HepG2 (cell line): ENCODE measurements around the gene NSD2. TPM values are rescaled to one million over a fixed set of nuclear protein-coding genes. Genes with fewer than 3 reads are reported as not detected.
A peak's percentile ranks its signal among the peaks of the same experiment; 100 is the strongest.

Source experiments
- FOXC1 ChIP-seq: sonication (generic); formaldehyde crosslinking; IDR thresholded peaks from 2 replicates; pipeline ENCODE4 v1.8.0; 2022; ENCODE audit warnings: mild to moderate bottlenecking, missing genetic modification reagents, borderline replicate concordance
- FOXM1 ChIP-seq: sonication (generic); formaldehyde crosslinking; IDR thresholded peaks from 2 replicates; pipeline ENCODE4 v1.5.0; 2020; ENCODE audit warnings: missing genetic modification reagents
- GLI4 ChIP-seq: sonication (generic); formaldehyde crosslinking; IDR thresholded peaks from 2 replicates; pipeline ENCODE4 v1.5.1; 2020; ENCODE audit warnings: missing genetic modification reagents, mild to moderate bottlenecking, moderate library complexity, borderline replicate concordance
- HNF4A ChIP-seq: sonication (generic); formaldehyde crosslinking; IDR thresholded peaks from 2 replicates; pipeline ENCODE4 v1.4.0; 2020; ENCODE audit warnings: missing genetic modification reagents
- HOXA9 ChIP-seq: sonication (generic); formaldehyde crosslinking; IDR thresholded peaks from 2 replicates; pipeline ENCODE4 v1.8.1; 2022; ENCODE audit warnings: missing genetic modification reagents, mild to moderate bottlenecking, moderate library complexity, borderline replicate concordance
- IKZF4 ChIP-seq: sonication (generic); formaldehyde crosslinking; IDR thresholded peaks from 2 replicates; pipeline ENCODE4 v1.5.1; 2020; ENCODE audit warnings: borderline replicate concordance, mild to moderate bottlenecking, low read depth, missing genetic modification reagents; ENCODE audit errors: not compliant biosample characterization
- IRF2 ChIP-seq: IDR thresholded peaks from 2 replicates; pipeline ENCODE4 v1.6.1; 2018; ENCODE audit warnings: missing genetic modification reagents, missing compliant biosample characterization
- KDM5A ChIP-seq: fragments of 200-600 bp; sonication (generic); IDR thresholded peaks from 2 replicates; pipeline ENCODE4 v1.7.0; 2018; ENCODE audit warnings: antibody characterized with exemption, mild to moderate bottlenecking, low read length, borderline replicate concordance
- MAFK ChIP-seq, 2 experiments: IDR thresholded peaks in 1 of 2; conservative IDR thresholded peaks in 1 of 2; 2 replicates each; pipeline ENCODE4 v1.6.1; 2011; ENCODE audit warnings: improper control_type of control experiment in 2 of 2, low read length in 2 of 2
- MAZ ChIP-seq, 2 experiments: sonication (generic) in 1 of 2; formaldehyde crosslinking in 1 of 2; IDR thresholded peaks; 2 replicates each; pipeline versions ENCODE4 v1.5.0 to v1.6.1; 2012 to 2020; ENCODE audit warnings: low read depth in 2 of 2, mild to moderate bottlenecking in 2 of 2, borderline replicate concordance in 1 of 2, improper control_type of control experiment in 1 of 2, low read length in 1 of 2, missing genetic modification reagents in 1 of 2, moderate library complexity in 1 of 2
- MIER3 ChIP-seq: IDR thresholded peaks from 2 replicates; pipeline ENCODE4 v1.6.1; 2016; ENCODE audit warnings: missing compliant biosample characterization, borderline replicate concordance
- PCBP1 ChIP-seq: fragments of 200-400 bp; formaldehyde crosslinking; IDR thresholded peaks from 2 replicates; pipeline ENCODE4 v1.6.1; 2017; ENCODE audit warnings: mild to moderate bottlenecking, low read depth, low read length, borderline replicate concordance
- PRMT3 ChIP-seq: sonication (generic); formaldehyde crosslinking; IDR thresholded peaks from 2 replicates; pipeline ENCODE4 v1.8.1; 2022; ENCODE audit warnings: low read depth, mild to moderate bottlenecking, moderate library complexity, missing genetic modification reagents, borderline replicate concordance
- RBFOX2 ChIP-seq: fragments of 200-400 bp; formaldehyde crosslinking; IDR thresholded peaks from 2 replicates; pipeline ENCODE4 v1.6.1; 2017; ENCODE audit warnings: low read depth, mild to moderate bottlenecking, low read length
- RXRA ChIP-seq: sonication (generic); formaldehyde crosslinking; IDR thresholded peaks from 2 replicates; pipeline ENCODE4 v1.5.1; 2020; ENCODE audit warnings: missing genetic modification reagents
- YEATS4 ChIP-seq: sonication (generic); formaldehyde crosslinking; IDR thresholded peaks from 2 replicates; pipeline ENCODE4 v1.4.0; 2020; ENCODE audit warnings: missing genetic modification reagents, borderline replicate concordance
- ZNF225 ChIP-seq: sonication (generic); formaldehyde crosslinking; IDR thresholded peaks from 2 replicates; pipeline ENCODE4 v1.4.0; 2020; ENCODE audit warnings: mild to moderate bottlenecking, missing genetic modification reagents
- ZNF317 ChIP-seq: sonication (generic); formaldehyde crosslinking; IDR thresholded peaks from 2 replicates; pipeline ENCODE4 v1.5.0; 2020; ENCODE audit warnings: mild to moderate bottlenecking, missing genetic modification reagents
- ZNF678 ChIP-seq: sonication (generic); formaldehyde crosslinking; IDR thresholded peaks from 2 replicates; pipeline ENCODE4 v1.4.0; 2020; ENCODE audit warnings: mild to moderate bottlenecking, missing genetic modification reagents
- ZNF713 ChIP-seq: sonication (generic); formaldehyde crosslinking; IDR thresholded peaks from 2 replicates; pipeline ENCODE4 v1.4.0; 2020; ENCODE audit warnings: mild to moderate bottlenecking, missing genetic modification reagents
- ZNF780A ChIP-seq: sonication (generic); formaldehyde crosslinking; IDR thresholded peaks from 2 replicates; pipeline ENCODE4 v1.8.0; 2022; ENCODE audit warnings: mild to moderate bottlenecking, missing genetic modification reagents, moderate library complexity
- polyA plus RNA-seq, 8 experiments: library from polyadenylated mRNA; depleted of rRNA in 3 of 8; stranded (reverse) in 7 of 8; unstranded in 1 of 8; fragments of >200 nt; fragmentation: Illumina TruSeq in 4 of 8; extraction: Trizol in 4 of 8; gene quantifications; 2 replicates each; pipeline versions ENCODE4 v1.2.1 to v1.2.3, GENCODE V29; 2011 to 2016; ENCODE audit warnings: low read depth in 4 of 8, missing spikeins in 1 of 8, mixed read lengths in 1 of 8; ENCODE audit not compliant: insufficient read depth in 1 of 8
- total RNA-seq, 5 experiments: library from RNA; depleted of rRNA; stranded (reverse); fragments of >200 nt; fragmentation: Illumina TruSeq; extraction: Trizol; gene quantifications; 2 replicates each; pipeline ENCODE4 v1.2.3, GENCODE V29; 2016; ENCODE audit warnings: low read depth in 1 of 5
- TF ChIP-seq, protein P1 (sequence below): sonication (generic); formaldehyde crosslinking; conservative IDR thresholded peaks from 2 replicates; pipeline ENCODE4 v1.5.0; 2020; ENCODE audit warnings: missing genetic modification reagents
- TF ChIP-seq, protein P2 (sequence below): sonication (generic); formaldehyde crosslinking; IDR thresholded peaks from 2 replicates; pipeline ENCODE4 v1.5.1; 2020; ENCODE audit warnings: mild to moderate bottlenecking, moderate library complexity, missing genetic modification reagents
- TF ChIP-seq, protein P3 (sequence below): sonication (generic); formaldehyde crosslinking; IDR thresholded peaks from 2 replicates; pipeline ENCODE4 v1.8.1; 2023; ENCODE audit warnings: missing genetic modification reagents, inconsistent platforms, borderline replicate concordance

NSD2 gene
- total and polyA plus RNA-seq, 2 of the 13 experiments (the other 11 are each of a cell fraction or from before 2014, with no cell fraction given), result 22.0 to 65.9 TPM

DNA sequence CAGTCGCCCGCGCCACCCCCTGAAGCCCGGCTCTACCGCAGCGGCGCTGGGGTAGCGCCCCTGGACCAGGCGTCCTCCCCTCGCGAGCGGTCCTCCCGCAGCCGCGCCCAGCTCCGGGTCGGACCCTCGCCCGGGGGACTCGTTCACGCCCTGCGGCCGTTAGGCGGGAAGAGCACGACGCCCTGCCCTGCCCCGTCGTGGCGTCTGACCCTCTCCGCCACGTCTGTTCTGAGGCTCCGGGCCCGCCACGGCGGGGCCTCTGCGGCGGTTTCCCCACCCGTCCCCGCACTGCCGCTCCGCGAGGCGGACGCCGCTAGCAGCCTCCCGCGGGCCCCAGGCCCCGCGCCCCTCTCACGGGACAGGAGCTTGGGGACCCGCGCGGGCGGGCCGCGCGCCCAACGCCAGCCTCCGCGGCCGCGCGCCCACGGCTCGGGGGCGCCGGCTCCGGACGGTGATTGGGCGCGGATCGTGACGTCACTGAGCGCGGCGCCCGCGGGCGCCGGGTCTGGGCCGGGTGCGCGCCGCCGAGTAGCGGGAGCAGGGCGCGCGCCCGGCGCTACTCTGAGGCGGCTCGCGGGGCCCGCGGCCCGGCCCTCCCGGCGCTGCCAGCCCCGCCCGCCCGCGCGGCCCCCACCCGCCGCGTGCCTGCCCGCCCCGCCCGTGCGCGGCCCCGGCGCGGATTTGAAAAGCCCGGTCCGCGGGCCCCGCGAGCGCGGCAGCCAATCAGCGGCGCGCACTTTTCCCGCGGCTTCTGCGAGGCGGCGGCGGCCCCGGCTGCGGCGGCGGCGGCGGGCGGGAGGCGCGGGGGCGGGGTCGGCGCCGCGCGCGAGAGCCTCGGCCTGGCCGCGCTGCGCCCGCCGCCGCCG lies at the start of gene NSD2 (continued):
- TF ChIP-seq, protein P1, sequence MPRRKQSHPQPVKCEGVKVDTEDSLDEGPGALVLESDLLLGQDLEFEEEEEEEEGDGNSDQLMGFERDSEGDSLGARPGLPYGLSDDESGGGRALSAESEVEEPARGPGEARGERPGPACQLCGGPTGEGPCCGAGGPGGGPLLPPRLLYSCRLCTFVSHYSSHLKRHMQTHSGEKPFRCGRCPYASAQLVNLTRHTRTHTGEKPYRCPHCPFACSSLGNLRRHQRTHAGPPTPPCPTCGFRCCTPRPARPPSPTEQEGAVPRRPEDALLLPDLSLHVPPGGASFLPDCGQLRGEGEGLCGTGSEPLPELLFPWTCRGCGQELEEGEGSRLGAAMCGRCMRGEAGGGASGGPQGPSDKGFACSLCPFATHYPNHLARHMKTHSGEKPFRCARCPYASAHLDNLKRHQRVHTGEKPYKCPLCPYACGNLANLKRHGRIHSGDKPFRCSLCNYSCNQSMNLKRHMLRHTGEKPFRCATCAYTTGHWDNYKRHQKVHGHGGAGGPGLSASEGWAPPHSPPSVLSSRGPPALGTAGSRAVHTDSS (CRISPR knock-in tag), result no peak
- no peak for TF ChIP-seq FOXM1 (CRISPR knock-in tag)
- peak; percentile 48; the same call in 1 of the 2 replicates for TF ChIP-seq ZNF225
- TF ChIP-seq, protein P2, sequence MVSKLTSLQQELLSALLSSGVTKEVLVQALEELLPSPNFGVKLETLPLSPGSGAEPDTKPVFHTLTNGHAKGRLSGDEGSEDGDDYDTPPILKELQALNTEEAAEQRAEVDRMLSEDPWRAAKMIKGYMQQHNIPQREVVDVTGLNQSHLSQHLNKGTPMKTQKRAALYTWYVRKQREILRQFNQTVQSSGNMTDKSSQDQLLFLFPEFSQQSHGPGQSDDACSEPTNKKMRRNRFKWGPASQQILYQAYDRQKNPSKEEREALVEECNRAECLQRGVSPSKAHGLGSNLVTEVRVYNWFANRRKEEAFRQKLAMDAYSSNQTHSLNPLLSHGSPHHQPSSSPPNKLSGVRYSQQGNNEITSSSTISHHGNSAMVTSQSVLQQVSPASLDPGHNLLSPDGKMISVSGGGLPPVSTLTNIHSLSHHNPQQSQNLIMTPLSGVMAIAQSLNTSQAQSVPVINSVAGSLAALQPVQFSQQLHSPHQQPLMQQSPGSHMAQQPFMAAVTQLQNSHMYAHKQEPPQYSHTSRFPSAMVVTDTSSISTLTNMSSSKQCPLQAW (CRISPR knock-in tag), result peak; percentile 26; the same call in 1 of the 2 replicates
- peak; percentile 63 for TF ChIP-seq IKZF4 (CRISPR knock-in tag)
- TF ChIP-seq PCBP1, result no peak
- TF ChIP-seq MAZ (IDR thresholded peaks at IDR 0.05; ENCODE audit: borderline replicate concordance, low read depth, low read length), result 0 out of 2 replicates have a peak, but pooled peaks have one; percentile 17
- peak; percentile 57 for TF ChIP-seq MAZ (CRISPR knock-in tag; IDR thresholded peaks at IDR 0.05; ENCODE audit: low read depth)
- peak; percentile 94 for TF ChIP-seq YEATS4 (CRISPR knock-in tag)
- TF ChIP-seq IRF2 (CRISPR knock-in tag), result 0 out of 2 replicates have a peak, but pooled peaks have one; percentile 13
- no peak for TF ChIP-seq HOXA9 (CRISPR knock-in tag)
- peak; percentile 92; the same call in 1 of the 2 replicates for TF ChIP-seq GLI4 (CRISPR knock-in tag)
- no peak for TF ChIP-seq KDM5A
- no peak for TF ChIP-seq ZNF317
- TF ChIP-seq ZNF780A (CRISPR knock-in tag), result 0 out of 2 replicates have a peak, but pooled peaks have one; percentile 11
- TF ChIP-seq, protein P3, sequence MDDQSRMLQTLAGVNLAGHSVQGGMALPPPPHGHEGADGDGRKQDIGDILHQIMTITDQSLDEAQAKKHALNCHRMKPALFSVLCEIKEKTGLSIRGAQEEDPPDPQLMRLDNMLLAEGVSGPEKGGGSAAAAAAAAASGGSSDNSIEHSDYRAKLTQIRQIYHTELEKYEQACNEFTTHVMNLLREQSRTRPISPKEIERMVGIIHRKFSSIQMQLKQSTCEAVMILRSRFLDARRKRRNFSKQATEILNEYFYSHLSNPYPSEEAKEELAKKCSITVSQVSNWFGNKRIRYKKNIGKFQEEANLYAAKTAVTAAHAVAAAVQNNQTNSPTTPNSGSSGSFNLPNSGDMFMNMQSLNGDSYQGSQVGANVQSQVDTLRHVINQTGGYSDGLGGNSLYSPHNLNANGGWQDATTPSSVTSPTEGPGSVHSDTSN, result no peak
- TF ChIP-seq ZNF678 (CRISPR knock-in tag), result peak; percentile 74
- TF ChIP-seq PRMT3 (CRISPR knock-in tag), result peak; percentile 18; the same call in 1 of the 2 replicates
- TF ChIP-seq FOXC1 (CRISPR knock-in tag), result 0 out of 2 replicates have a peak, but pooled peaks have one; percentile 29
- 0 out of 2 replicates have a peak, but pooled peaks have one; percentile 42 for TF ChIP-seq RXRA (CRISPR knock-in tag)
- no peak for TF ChIP-seq MIER3
- TF ChIP-seq ZNF713 (CRISPR knock-in tag), result no peak
- TF ChIP-seq HNF4A (CRISPR knock-in tag), result no peak
- peak; percentile 94 for TF ChIP-seq RBFOX2
- TF ChIP-seq MAFK (conservative IDR thresholded peaks at IDR 0.05 in 1 of 2, IDR thresholded peaks at IDR 0.05 in 1 of 2; ENCODE audit: low read length in 2 of 2), result no peak
